ENCODE data around the gene EPS8L2. TPM values are rescaled to one million over a fixed set of nuclear protein-coding genes. Genes with fewer than 3 reads are reported as not detected.
A peak's percentile ranks its signal among the peaks of the same experiment; 100 is the strongest.

The EPS8L2 gene
- total and polyA plus RNA-seq, 2 of the 8 experiments (the other 6 are each of a cell fraction or from before 2014, with no cell fraction given): 38.5 to 57.0 TPM

DNA sequence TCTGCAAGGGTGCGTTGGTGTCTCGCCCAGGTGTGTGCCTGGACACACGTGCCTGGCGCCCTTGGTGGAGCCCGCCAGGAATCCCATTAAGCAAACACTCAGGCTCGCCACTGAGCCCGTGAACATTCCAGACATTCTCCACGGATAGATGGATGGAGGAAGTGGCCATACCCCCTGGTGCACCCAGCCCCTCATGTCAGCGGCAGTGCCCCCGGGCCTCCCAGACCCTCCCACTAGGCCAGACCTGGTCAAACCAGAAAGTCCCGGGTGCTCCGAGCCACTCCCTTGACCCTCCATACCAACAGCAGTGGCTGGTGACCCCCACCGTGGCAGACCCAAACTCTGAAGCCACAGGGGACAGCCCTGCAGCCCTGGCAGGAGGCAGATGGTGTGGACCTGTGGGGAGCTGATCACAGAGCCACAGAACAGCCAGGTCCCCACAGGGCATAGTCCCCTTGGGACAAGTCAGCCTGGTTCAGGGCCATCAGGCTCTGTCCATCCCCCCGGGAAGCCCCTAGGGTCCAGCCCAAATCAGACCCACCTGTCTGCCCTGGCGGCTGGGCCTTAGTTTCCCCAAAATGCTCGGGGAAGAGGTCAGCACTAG lies 1.9 kb downstream of the EPS8L2 start:
- Histone ChIP-seq H3K27ac (ENCODE audit: low read depth, low read length) (no peak overlapping the region), H3K4me2 (ENCODE audit: insufficient read depth in 1 of 2, low read depth in 2 of 2, low read length in 2 of 2) (peak overlapping the region in 1 of 2 experiments; percentile 62; a peak in 1 of 4 replicates), H3K79me2 (ENCODE audit: control insufficient read depth in 1 of 2, insufficient read depth in 2 of 2, low read length in 2 of 2) (no peaks in the 10 kb centered on the region), H3K9ac (replicated peaks in 1 of 4; ENCODE audit: extremely low read depth in 1 of 4, low read depth in 3 of 4, low read length in 3 of 4) (no peak overlapping the region), H2AK5ac (ENCODE audit: low read depth, low read length) (peak overlapping the region; percentile 77; the same call in 1 of the 2 replicates), H4K5ac (ENCODE audit: insufficient read length, low read depth, low read length) (no peak overlapping the region), H2BK12ac (ENCODE audit: low read depth, low read length) (peak overlapping the region; percentile 68; the same call in 1 of the 2 replicates), H2BK20ac (ENCODE audit: low read length) (peak overlapping the region; percentile 43; the same call in 1 of the 2 replicates), H3K4ac (replicated peaks; ENCODE audit: insufficient read length, low read depth, low read length) (peak overlapping the region; percentile 80), H3K18ac (ENCODE audit: extremely low read depth, low read length) (peak overlapping the region; percentile 71; the same call in 1 of the 2 replicates), H3K4me3 (ENCODE audit: extremely low read depth in 1 of 4, insufficient read depth in 2 of 4, low read depth in 3 of 4, low read length in 4 of 4) (no peak overlapping the region), H2BK5ac (ENCODE audit: low read depth, low read length) (peak overlapping the region; percentile 83; the same call in 1 of the 2 replicates), H3K14ac (ENCODE audit: insufficient read length) (no peak overlapping the region), H3K36me3 (ENCODE audit: control insufficient read depth in 2 of 4, insufficient read depth in 4 of 4, low read length in 3 of 4) (no peaks in the 10 kb centered on the region; a peak in 1 of 8 replicates), H3K4me1 (replicated peaks in 1 of 4; ENCODE audit: control insufficient read depth in 3 of 4, insufficient read depth in 4 of 4, low read length in 3 of 4) (peaks cover 0 to 48% (median 33%) of the 10 kb centered on the region in 4 experiments; a peak in 6 of 7 replicates), H4K91ac (replicated peaks; ENCODE audit: insufficient read length, low read length) (peak overlapping the region; percentile 56), H3K9me3 (ENCODE audit: insufficient read depth in 2 of 2, low read depth in 1 of 2, low read length in 1 of 2) (no peaks in the 10 kb centered on the region), H2BK15ac (ENCODE audit: low read length) (peak overlapping the region; percentile 95; the same call in 1 of the 2 replicates), H2BK120ac (replicated peaks; ENCODE audit: low read depth, low read length) (no peak overlapping the region), H4K8ac (ENCODE audit: extremely low read depth, insufficient read depth, low read length) (peak overlapping the region; percentile 62; the same call in 1 of the 2 replicates), H3K56ac (replicated peaks; ENCODE audit: insufficient read length, low read depth, low read length) (peak overlapping the region; percentile 47), H4K20me1 (replicated peaks in 1 of 2; ENCODE audit: control insufficient read depth in 1 of 2, insufficient read depth in 2 of 2, low read length in 2 of 2) (peaks cover 1 to 2% of the 10 kb centered on the region in 2 experiments), H3K27me3 (replicated peaks in 1 of 4; ENCODE audit: control insufficient read depth in 3 of 4, extremely low read depth in 1 of 4, insufficient read depth in 3 of 4, low read length in 3 of 4) (no peaks in the 10 kb centered on the region), H2AFZ (ENCODE audit: low read length) (no peak overlapping the region), H3K23ac (ENCODE audit: insufficient read length) (no peak overlapping the region), H3K23me2 (ENCODE audit: low read depth, low read length) (peaks cover 8% of the 10 kb centered on the region; the same call in 1 of the 2 replicates), H3K79me1 (ENCODE audit: low read depth, low read length) (no peaks in the 10 kb centered on the region)
- ChIA-PET CTCF (ENCODE audit: partially characterized antibody) (interaction anchor here (0.8 to 3.6 kb wide), 6 partner anchors 11 to 19 kb away, joined by 3 to 22 read pairs (median 6); partner anchors contain the start of genes DEAF1 and TMEM80), POLR2A (ENCODE audit: partially characterized antibody) (interaction anchor here (1.2 to 2.2 kb wide), 4 partner anchors 11 to 56 kb away, joined by 3 to 16 read pairs (median 4); no protein-coding TSS in a partner anchor)
- DNase-seq (ENCODE audit: low read depth in 1 of 2, low spot score in 2 of 2): no peak
- 85% methylated on average over 16 of the region's 16 CpGs; no CpG with 5 or more reads in 1 of the 2 experiments for WGBS, 2 experiments (ENCODE audit: extremely low coverage in 1 of 2, insufficient coverage in 1 of 2, insufficient read length in 1 of 2, insufficient replicate concordance in 2 of 2, low coverage in 1 of 2, low lambda C conversion rate in 2 of 2, missing lambda C conversion rate in 1 of 2)
- no peak for FAIRE-seq
- TF ChIP-seq PHF8 (conservative IDR thresholded peaks at IDR 0.05; ENCODE audit: low read depth, low read length) (no peak), GABPA (IDR thresholded peaks at IDR 0.05; ENCODE audit: borderline replicate concordance, insufficient read depth, low read length) (peak; percentile 42; the same call in 1 of the 2 replicates), CREB1 (IDR thresholded peaks at IDR 0.05) (no peak), SIN3A (conservative IDR thresholded peaks at IDR 0.05 in 1 of 2, IDR thresholded peaks at IDR 0.05 in 1 of 2; ENCODE audit: low read depth in 1 of 2, low read length in 2 of 2) (no peak), RBBP5 (IDR thresholded peaks at IDR 0.05; ENCODE audit: borderline replicate concordance, low read depth, low read length) (no peak), TCF12 (IDR thresholded peaks at IDR 0.05; ENCODE audit: low read depth, low read length) (no peak), EZH2 (IDR thresholded peaks at IDR 0.05; ENCODE audit: low read depth, low read length, severe bottlenecking) (no peak), BACH1 (IDR thresholded peaks at IDR 0.05; ENCODE audit: low read length) (no peak), KDM5A (IDR thresholded peaks at IDR 0.05; ENCODE audit: low read length) (no peak)
- TF ChIP-seq, protein P1, sequence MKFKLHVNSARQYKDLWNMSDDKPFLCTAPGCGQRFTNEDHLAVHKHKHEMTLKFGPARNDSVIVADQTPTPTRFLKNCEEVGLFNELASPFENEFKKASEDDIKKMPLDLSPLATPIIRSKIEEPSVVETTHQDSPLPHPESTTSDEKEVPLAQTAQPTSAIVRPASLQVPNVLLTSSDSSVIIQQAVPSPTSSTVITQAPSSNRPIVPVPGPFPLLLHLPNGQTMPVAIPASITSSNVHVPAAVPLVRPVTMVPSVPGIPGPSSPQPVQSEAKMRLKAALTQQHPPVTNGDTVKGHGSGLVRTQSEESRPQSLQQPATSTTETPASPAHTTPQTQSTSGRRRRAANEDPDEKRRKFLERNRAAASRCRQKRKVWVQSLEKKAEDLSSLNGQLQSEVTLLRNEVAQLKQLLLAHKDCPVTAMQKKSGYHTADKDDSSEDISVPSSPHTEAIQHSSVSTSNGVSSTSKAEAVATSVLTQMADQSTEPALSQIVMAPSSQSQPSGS (IDR thresholded peaks at IDR 0.05; ENCODE audit: low read length): no peak

All from H1 (cell line).